HL-60 (cell line): ENCODE measurements around the gene CYP27B1.
"Not testable (repeated sequence)": the region's sequence is repeated elsewhere in the genome, so short reads cannot be mapped to it uniquely, and the experiment has no call there.

ENCODE experiments used
- DNase-seq, 2 experiments: peaks; one replicate each; pipeline ENCODE4 v3.0.0-alpha.2; 2010 to 2020; ENCODE audit warnings: low read depth in 1 of 2, low spot score in 1 of 2
- H3K27ac ChIP-seq: fragments of 250-450 bp; sonication (Bioruptor Pico); replicated peaks from 2 replicates; pipeline ENCODE4 v1.5.1; 2020; ENCODE audit warnings: mild to moderate bottlenecking, moderate library complexity
- H3K27me3 ChIP-seq: fragments of 250-450 bp; sonication (Bioruptor Pico); 2 replicates; pipeline ENCODE4 v1.5.1; 2021; ENCODE audit warnings: mild to moderate bottlenecking, moderate library complexity; ENCODE audit not compliant: insufficient read depth, poor library complexity, severe bottlenecking
- H3K4me3 ChIP-seq: replicated peaks from 2 replicates; pipeline ENCODE4 v1.5.1; 2011; ENCODE audit warnings: mild to moderate bottlenecking, control low read depth, low read length; ENCODE audit not compliant: insufficient read depth
- GABPA ChIP-seq: IDR thresholded peaks from 2 replicates; pipeline ENCODE4 v1.6.1; 2012; ENCODE audit warnings: low read depth
- POLR2AphosphoS5 ChIP-seq: IDR thresholded peaks from 2 replicates; pipeline ENCODE4 v1.6.1; 2012; ENCODE audit warnings: low read depth
- SPI1 ChIP-seq: IDR thresholded peaks from 2 replicates; pipeline ENCODE4 v1.6.1; 2012; ENCODE audit warnings: low read depth, mild to moderate bottlenecking, borderline replicate concordance
- TF ChIP-seq, protein P1 (sequence below): IDR thresholded peaks from 2 replicates; pipeline ENCODE4 v1.6.1; 2012; ENCODE audit warnings: low read depth; ENCODE audit not compliant: insufficient replicate concordance
- TF ChIP-seq, protein P2 (sequence below): IDR thresholded peaks from one replicate; pipeline ENCODE4 v1.5.1; 2011; ENCODE audit warnings: low read length, control low read depth, inconsistent platforms; ENCODE audit not compliant: insufficient read depth

The CYP27B1 gene

DNA sequence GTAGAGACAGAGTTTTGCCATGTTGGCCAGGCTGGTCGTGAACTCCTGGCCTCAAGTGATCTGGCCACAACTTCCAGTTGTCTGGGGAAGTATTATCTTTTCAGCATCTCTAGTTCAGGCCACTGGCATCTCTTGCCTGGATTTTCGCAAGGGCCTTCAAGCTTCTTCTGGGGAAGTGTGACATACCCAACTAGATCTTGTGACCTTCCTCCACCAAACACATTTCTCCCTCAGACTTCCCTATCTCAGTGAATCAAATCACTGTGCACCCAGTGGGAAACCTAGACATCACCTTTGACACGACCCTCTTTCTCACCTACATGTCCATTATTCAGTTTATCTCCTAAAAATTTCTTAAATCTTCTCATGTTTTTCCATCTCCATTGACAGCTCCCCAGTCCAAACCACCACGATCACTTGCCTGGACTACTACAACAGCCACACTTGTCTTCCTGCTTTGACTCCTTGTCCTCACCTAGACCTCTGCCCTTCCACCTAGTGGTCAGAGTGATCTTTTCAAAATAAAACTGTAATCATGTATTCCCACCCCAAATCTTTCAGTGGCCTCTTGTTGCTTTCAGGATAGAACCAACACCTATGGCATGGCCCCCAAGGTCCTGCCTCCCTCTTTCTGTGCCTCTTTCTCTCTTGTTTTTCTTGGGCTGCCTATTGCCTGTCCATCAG, 8.8 kb upstream of the CYP27B1 start:
- peak; percentile 47 to 78 for DNase-seq
- Histone ChIP-seq H3K27ac (no peak overlapping the region), H3K4me3 (no peak overlapping the region), H3K27me3 (no peaks in the 10 kb centered on the region)
- TF ChIP-seq SPI1, result peak; percentile 42; the same call in 1 of the 2 replicates
- no peak for TF ChIP-seq POLR2AphosphoS5

DNA sequence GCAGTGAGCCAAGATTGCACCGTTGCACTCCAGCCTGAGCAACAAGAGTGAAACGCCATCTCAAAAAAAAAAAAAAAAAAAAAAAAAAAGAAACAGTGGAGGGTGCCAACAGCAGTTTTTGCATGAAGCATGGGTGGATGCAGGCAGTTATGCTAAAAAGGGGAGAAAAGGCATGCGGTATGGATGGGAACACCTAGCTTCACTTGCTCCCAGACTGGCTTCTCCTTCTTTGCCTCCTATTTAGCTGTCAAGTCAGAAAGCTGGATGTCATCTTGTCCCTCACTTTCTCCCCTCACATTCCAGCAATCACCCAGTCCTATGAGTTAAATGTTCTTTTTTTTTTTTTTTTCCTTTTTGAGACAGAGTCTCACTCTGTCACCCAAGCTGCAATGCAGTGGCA, 8.2 kb upstream of the CYP27B1 start:
- no peaks in the 10 kb centered on the region for H3K27me3 ChIP-seq
- H3K4me3 ChIP-seq, result no peak overlapping the region
- TF ChIP-seq, protein P1, sequence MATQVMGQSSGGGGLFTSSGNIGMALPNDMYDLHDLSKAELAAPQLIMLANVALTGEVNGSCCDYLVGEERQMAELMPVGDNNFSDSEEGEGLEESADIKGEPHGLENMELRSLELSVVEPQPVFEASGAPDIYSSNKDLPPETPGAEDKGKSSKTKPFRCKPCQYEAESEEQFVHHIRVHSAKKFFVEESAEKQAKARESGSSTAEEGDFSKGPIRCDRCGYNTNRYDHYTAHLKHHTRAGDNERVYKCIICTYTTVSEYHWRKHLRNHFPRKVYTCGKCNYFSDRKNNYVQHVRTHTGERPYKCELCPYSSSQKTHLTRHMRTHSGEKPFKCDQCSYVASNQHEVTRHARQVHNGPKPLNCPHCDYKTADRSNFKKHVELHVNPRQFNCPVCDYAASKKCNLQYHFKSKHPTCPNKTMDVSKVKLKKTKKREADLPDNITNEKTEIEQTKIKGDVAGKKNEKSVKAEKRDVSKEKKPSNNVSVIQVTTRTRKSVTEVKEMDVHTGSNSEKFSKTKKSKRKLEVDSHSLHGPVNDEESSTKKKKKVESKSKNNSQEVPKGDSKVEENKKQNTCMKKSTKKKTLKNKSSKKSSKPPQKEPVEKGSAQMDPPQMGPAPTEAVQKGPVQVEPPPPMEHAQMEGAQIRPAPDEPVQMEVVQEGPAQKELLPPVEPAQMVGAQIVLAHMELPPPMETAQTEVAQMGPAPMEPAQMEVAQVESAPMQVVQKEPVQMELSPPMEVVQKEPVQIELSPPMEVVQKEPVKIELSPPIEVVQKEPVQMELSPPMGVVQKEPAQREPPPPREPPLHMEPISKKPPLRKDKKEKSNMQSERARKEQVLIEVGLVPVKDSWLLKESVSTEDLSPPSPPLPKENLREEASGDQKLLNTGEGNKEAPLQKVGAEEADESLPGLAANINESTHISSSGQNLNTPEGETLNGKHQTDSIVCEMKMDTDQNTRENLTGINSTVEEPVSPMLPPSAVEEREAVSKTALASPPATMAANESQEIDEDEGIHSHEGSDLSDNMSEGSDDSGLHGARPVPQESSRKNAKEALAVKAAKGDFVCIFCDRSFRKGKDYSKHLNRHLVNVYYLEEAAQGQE, result no peak
- TF ChIP-seq SPI1 (no peak), POLR2AphosphoS5 (no peak), GABPA (no peak)
- TF ChIP-seq, protein P2, sequence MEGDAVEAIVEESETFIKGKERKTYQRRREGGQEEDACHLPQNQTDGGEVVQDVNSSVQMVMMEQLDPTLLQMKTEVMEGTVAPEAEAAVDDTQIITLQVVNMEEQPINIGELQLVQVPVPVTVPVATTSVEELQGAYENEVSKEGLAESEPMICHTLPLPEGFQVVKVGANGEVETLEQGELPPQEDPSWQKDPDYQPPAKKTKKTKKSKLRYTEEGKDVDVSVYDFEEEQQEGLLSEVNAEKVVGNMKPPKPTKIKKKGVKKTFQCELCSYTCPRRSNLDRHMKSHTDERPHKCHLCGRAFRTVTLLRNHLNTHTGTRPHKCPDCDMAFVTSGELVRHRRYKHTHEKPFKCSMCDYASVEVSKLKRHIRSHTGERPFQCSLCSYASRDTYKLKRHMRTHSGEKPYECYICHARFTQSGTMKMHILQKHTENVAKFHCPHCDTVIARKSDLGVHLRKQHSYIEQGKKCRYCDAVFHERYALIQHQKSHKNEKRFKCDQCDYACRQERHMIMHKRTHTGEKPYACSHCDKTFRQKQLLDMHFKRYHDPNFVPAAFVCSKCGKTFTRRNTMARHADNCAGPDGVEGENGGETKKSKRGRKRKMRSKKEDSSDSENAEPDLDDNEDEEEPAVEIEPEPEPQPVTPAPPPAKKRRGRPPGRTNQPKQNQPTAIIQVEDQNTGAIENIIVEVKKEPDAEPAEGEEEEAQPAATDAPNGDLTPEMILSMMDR, result no peak
- H3K27ac ChIP-seq, result no peak overlapping the region
- DNase-seq, result no peak

DNA sequence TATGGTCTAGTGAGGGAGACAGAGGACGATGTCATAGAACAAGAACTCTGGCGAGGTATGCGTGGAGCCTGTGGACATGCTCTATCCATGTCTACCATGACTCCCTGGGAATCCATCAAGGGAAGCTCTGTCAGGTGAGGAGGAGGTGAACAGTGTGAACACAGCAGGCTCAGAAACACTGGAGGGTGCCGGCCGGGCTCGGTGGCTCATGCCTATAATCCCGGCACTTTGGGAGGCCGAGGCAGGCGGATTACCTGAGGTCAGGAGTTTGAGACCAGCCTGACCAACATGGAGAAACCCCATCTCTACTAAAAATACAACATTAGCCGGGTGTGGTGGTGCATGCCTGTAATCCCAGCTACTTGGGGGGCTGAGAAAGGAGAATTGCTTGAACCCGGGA, 7.8 kb upstream of the CYP27B1 start:
- not testable (repeated sequence) for H3K27ac ChIP-seq, DNase-seq, H3K4me3 ChIP-seq, H3K27me3 ChIP-seq

DNA sequence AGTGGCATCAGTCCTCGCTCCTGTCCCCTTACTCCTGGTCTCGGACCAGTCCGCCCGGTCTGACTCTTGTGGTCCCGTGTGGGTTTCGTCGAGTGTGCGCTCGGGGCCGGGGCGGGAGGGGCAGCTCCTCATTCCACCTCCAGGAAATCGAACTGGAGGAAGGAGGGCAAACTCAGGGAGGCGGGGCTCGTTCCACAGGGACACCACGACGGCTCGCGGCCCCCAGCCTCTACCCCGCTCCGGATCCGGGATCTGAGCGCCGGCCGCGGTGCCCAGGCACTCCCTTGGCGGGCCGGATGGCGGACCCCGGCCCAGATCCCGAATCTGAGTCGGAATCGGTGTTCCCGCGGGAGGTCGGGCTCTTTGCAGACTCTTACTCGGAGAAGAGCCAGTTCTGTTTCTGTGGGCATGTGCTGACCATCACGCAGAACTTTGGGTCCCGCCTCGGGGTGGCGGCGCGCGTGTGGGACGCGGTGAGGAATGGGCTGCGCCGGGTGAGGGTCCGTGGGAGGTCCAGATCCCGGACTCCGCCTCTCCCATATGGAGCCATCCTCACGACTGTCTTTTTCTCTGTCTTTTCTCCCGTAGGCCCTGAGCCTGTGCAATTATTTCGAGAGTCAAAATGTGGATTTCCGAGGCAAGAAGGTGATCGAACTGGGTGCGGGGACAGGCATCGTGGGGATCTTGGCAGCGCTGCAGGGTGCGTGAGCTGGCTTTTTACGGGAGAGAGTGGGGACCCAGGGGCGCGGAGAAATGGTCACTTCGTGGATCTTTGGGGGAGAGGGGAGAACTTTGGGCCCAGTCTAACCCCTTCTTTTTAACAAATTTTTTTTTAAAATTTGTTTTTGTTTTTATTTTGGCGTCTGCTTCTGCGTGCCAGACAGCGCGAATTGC, 5.8 kb upstream of the CYP27B1 start, which contains the start of gene EEF1AKMT3:
Gene EEF1AKMT3 (plus strand): TSS at position 186 of the 894 bp plus-strand sequence. CDS start 111 bp downstream, at position 297.
- DNase-seq, result peak in 1 of 2 experiments; percentile 49
- no peaks in the 10 kb centered on the region for H3K27me3 ChIP-seq
- TF ChIP-seq GABPA (no peak), SPI1 (no peak), POLR2AphosphoS5 (no peak; the same call in 1 of the 2 replicates)
- TF ChIP-seq, protein P1, result no peak
- TF ChIP-seq, protein P2, result no peak
- peak within 1 kb of the TSS; percentile 79 for H3K4me3 ChIP-seq
- H3K27ac ChIP-seq, result peak within 1 kb of the TSS; percentile 96
